H1 (cell line): ENCODE results near the gene PTMA. TPM values are rescaled to one million over a fixed set of nuclear protein-coding genes. Genes with fewer than 3 reads are reported as not detected.

Source experiments
- ATF2 ChIP-seq: IDR thresholded peaks from 2 replicates; pipeline ENCODE4 v1.6.1; 2012; ENCODE audit warnings: low read length, inconsistent platforms
- ATF3 ChIP-seq: IDR thresholded peaks from 2 replicates; pipeline ENCODE4 v1.6.1; 2011; ENCODE audit warnings: low read depth, mild to moderate bottlenecking, low read length; ENCODE audit not compliant: insufficient read depth
- BACH1 ChIP-seq: IDR thresholded peaks from 2 replicates; pipeline ENCODE4 v1.6.1; 2012; ENCODE audit warnings: low read length, improper control_type of control experiment
- CEBPB ChIP-seq: IDR thresholded peaks from 2 replicates; pipeline ENCODE4 v1.6.1; 2012; ENCODE audit warnings: low read depth, low read length
- CHD1 ChIP-seq: IDR thresholded peaks from 2 replicates; pipeline ENCODE4 v1.6.1; 2012; ENCODE audit warnings: low read depth, low read length, improper control_type of control experiment
- CHD2 ChIP-seq: IDR thresholded peaks from 2 replicates; pipeline ENCODE4 v1.6.1; 2012; ENCODE audit warnings: low read length, improper control_type of control experiment
- CTBP2 ChIP-seq: IDR thresholded peaks from 2 replicates; pipeline ENCODE4 v1.7.0; 2011; ENCODE audit warnings: borderline replicate concordance, mild to moderate bottlenecking, moderate library complexity, mixed read lengths, low read length; ENCODE audit not compliant: insufficient read depth, insufficient read length
- HDAC2 ChIP-seq, 2 experiments: fragments of 300-600 bp in 1 of 2; sonication (generic) in 1 of 2; IDR thresholded peaks; 2 replicates each; pipeline ENCODE4 v1.6.1; 2011 to 2012; ENCODE audit warnings: low read depth in 2 of 2, low read length in 2 of 2, mild to moderate bottlenecking in 2 of 2, moderate library complexity in 2 of 2, borderline replicate concordance in 1 of 2, inconsistent platforms in 1 of 2
- JUN ChIP-seq: IDR thresholded peaks from 2 replicates; pipeline ENCODE4 v1.6.1; 2011; ENCODE audit warnings: low read depth, mild to moderate bottlenecking, improper control_type of control experiment, low read length
- NRF1 ChIP-seq: IDR thresholded peaks from 2 replicates; pipeline ENCODE4 v1.6.1; 2011; ENCODE audit warnings: mild to moderate bottlenecking, low read depth, low read length, improper control_type of control experiment
- POLR2A ChIP-seq, 2 experiments: IDR thresholded peaks; 1 replicate in 1 of 2; 2 replicates in 1 of 2; pipeline ENCODE4 v1.6.1; 2011; ENCODE audit warnings: low read depth in 2 of 2, low read length in 2 of 2, mild to moderate bottlenecking in 2 of 2; ENCODE audit errors: control extremely low read depth in 1 of 2
- RXRA ChIP-seq: IDR thresholded peaks from 2 replicates; pipeline ENCODE4 v1.6.1; 2011; ENCODE audit warnings: low read depth, mild to moderate bottlenecking, low read length, moderate library complexity; ENCODE audit not compliant: insufficient read depth
- SIRT6 ChIP-seq: IDR thresholded peaks from one replicate; pipeline ENCODE4 v1.7.1; 2012; ENCODE audit warnings: low read length, inconsistent platforms
- SP4 ChIP-seq: IDR thresholded peaks from 2 replicates; pipeline ENCODE4 v1.6.1; 2012; ENCODE audit warnings: low read length, inconsistent platforms
- TAF7 ChIP-seq: optimal IDR thresholded peaks from 2 replicates; pipeline ENCODE3; 2011; ENCODE audit warnings: low read depth, mild to moderate bottlenecking, inconsistent platforms, low read length, moderate library complexity, borderline replicate concordance
- TCF12 ChIP-seq: IDR thresholded peaks from 2 replicates; pipeline ENCODE4 v1.6.1; 2011; ENCODE audit warnings: low read depth, mild to moderate bottlenecking, low read length
- YY1 ChIP-seq: IDR thresholded peaks from 2 replicates; pipeline ENCODE4 v1.6.1; 2011; ENCODE audit warnings: low read depth, mild to moderate bottlenecking, low read length
- ZNF274 ChIP-seq: IDR thresholded peaks from 2 replicates; pipeline ENCODE4 v1.7.0; 2012; ENCODE audit warnings: low read length, borderline replicate concordance; ENCODE audit errors: extremely low read depth
- polyA plus RNA-seq, 7 experiments: library from polyadenylated mRNA; depleted of rRNA in 3 of 7; stranded (reverse) in 5 of 7; unstranded in 2 of 7; fragments of >200 nt in 5 of 7; fragments of 200-250 nt in 2 of 7; gene quantifications; 1 replicate in 5 of 7; 2 replicates in 1 of 7; 4 replicates in 1 of 7; pipeline versions ENCODE4 v1.2.1 to v1.2.3, GENCODE V29; 2011 to 2013; ENCODE audit warnings: missing spikeins in 2 of 7, mixed read lengths in 2 of 7
- total RNA-seq: library from RNA; stranded (reverse); fragmentation: NEBNext Ultra II Directional; extraction: Animal tissue kit (Norgen Biotek cat#: 25700); gene quantifications from 2 replicates; pipeline ENCODE4 v1.2.1, GENCODE V29; 2021
- TF ChIP-seq, protein P1 (sequence below): IDR thresholded peaks from 2 replicates; pipeline ENCODE4 v1.6.1; 2012; ENCODE audit warnings: inconsistent platforms

PTMA gene
- total and polyA plus RNA-seq, 2 of the 8 experiments (the other 6 are each of a cell fraction or from before 2014, with no cell fraction given): 683 to 2,680 TPM

- peak; percentile 53; the same call in 1 of the 2 replicates for TF ChIP-seq ATF2
- peak; percentile 43 for TF ChIP-seq CHD2
- TF ChIP-seq, protein P1, sequence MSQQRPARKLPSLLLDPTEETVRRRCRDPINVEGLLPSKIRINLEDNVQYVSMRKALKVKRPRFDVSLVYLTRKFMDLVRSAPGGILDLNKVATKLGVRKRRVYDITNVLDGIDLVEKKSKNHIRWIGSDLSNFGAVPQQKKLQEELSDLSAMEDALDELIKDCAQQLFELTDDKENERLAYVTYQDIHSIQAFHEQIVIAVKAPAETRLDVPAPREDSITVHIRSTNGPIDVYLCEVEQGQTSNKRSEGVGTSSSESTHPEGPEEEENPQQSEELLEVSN: 0 out of 2 replicates have a peak, but pooled peaks have one; percentile 21
- no peak for TF ChIP-seq ZNF274
- TF ChIP-seq YY1: peak; percentile 44; the same call in 1 of the 2 replicates
- peak; percentile 80 for TF ChIP-seq TAF7
- TF ChIP-seq CEBPB: no peak
- TF ChIP-seq JUN: no peak
- peak; percentile 25; the same call in 1 of the 2 replicates for TF ChIP-seq NRF1
- TF ChIP-seq ATF3: 0 out of 2 replicates have a peak, but pooled peaks have one; percentile 16
- TF ChIP-seq SP4: peak; percentile 83
- TF ChIP-seq RXRA: 0 out of 2 replicates have a peak, but pooled peaks have one; percentile 64
- no peak for TF ChIP-seq TCF12
- TF ChIP-seq SIRT6: peak; percentile 20
- TF ChIP-seq HDAC2 (IDR thresholded peaks at IDR 0.05; ENCODE audit: borderline replicate concordance in 1 of 2, low read depth in 2 of 2, low read length in 2 of 2): peak; percentile 8 to 67; a peak in 1 of 4 replicates
- no peak for TF ChIP-seq BACH1
- peak; percentile 30 for TF ChIP-seq CTBP2
- TF ChIP-seq POLR2A (IDR thresholded peaks at IDR 0.05; ENCODE audit: control extremely low read depth in 1 of 2, low read depth in 2 of 2, low read length in 2 of 2): peak in 1 of 2 experiments; percentile 99; a peak in 2 of 3 replicates
- no peak for TF ChIP-seq CHD1
Measured at GRCh38 chr2:231713730-231714638, 5.7 kb downstream of the PTMA start (continued).
